Stimulated activated CD4-positive, alpha-beta T cell treated with anti-CD3 and anti-CD28 coated beads, Interleukin-4, amount 100 ng/mL, for 4 hours (primary cell): ENCODE measurements around the gene EPHA4.
A peak's percentile ranks its signal among the peaks of the same experiment; 100 is the strongest.

Experiments used
- DNase-seq, 2 experiments: peaks; one replicate each; pipeline ENCODE4 v3.0.0-alpha.2; 2020

EPHA4 gene

DNA sequence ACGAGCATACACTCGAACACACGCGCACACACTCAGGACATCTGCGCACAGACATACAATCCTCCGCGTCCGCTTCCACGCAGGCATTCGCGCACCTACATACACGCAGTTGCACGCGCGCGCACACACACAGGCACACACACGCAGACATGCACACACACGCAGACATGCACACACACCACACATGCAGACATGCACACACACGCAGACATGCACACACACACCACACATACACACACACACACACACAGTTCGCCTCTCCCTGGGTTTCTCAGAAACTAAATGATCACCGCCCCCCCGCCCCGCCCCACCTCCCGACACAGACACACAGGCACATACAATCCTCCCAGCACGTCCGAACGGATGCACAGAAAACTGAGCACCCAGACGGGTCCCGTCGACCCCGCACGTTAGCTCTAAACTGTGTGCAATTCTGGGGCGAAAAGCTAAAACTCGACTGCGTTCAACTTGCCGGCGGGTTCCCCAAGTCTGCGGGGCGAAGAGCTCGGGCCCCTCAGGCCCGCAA, 1.0 kb downstream of the EPHA4 start:
- peak; percentile 16 to 23 for DNase-seq

- DNase-seq: peak in 1 of 2 experiments; percentile 1
Observed at GRCh38 chr2:221570321-221570935, 1.7 kb downstream of the EPHA4 start.

DNA sequence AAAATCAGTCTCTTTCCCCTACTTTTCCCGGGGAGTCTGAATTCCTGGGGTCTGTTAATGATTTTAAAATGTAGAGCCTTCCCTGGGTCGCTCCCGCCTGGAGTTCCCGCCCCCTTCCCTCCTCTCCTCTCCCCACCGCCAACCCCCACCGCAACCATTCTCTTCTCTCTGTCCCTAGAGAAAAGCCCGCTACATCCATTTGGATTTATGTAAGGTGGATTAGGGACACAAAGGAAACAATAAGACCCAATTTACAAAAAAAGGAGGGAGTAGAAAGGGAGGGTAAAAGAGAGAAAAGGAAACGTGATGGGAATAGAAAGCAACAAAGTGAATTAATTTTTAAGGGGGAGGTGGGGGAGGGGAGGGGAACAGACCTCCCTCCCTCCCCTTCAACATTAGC, 2.2 kb downstream of the EPHA4 start:
- DNase-seq: no peak

GRCh38 chr2:221569425-221569845, 2.7 kb downstream of the EPHA4 start:
- no peak for DNase-seq

DNA sequence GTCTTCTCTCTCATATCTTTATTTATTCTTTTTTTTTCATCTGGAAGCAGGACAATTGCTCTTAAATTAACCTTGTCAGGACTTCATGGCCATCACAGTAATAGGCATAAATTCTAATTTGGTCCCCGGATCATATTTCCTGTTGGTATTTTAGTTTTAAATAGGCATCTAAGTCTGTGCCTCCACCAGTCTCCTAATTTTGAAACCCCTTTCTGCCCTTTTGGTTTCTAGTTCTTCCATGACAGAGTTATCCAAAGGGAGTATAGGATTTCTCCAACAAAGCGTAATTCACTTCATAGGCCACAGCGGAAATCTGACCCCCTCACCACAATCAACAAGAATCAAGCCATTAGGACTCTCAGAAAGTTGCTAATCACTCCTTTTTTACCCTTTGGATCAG, 3.8 kb downstream of the EPHA4 start:
- no peak for DNase-seq

DNA sequence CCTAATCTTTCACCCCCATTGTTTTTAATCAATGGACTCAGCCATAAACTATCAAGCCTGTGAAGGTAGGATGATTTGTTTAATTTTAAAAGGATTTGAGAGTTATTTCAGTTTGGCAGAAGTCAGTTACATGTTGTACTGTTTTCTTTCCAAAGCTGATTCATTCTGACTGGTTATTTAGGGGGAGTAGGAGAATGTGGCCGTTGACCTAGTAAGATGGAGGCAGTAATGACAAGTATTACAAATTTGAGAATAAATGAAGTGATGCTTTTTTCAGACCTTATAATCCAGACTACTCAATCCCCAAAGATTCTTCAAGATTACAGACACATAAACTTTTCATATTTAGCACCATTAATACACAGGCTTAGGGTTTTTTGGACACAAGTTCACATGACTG, 4.3 kb downstream of the EPHA4 start:
- DNase-seq: no peak

- no peak for DNase-seq
Observed at GRCh38 chr2:221567231-221567760, 4.8 kb downstream of the EPHA4 start.

DNA sequence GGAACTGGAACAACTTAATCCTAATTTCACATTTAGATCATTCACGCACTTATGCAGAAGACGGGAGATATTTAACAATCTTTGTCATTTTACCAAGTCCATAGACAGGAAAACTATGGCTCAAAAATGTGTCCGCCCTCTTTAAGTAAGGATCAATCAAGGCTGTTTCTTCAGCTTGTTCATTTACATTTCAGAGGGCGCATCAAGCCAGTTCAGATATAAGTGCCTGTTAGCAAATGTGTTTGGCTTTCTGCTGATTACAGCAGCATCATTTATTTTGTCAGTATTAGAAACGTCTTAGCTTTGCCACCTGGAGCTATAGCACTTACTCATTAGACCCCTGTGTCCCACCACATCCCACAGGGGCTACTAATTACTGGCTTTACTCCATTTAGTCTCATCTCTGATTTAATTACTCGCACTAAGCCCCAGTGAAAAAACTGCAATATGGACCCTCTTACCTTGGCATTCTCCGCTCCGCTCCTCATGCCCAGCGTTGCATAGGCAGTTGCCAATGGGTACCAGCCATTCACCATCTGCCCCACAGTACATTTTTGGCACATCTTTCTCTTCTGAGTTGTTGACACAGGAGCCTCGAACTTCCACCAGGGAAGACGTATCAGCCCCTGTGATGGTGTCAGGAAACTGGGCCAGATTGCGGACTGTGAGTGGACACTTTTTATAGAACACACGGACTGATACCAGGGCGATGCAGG, 8.7 kb downstream of the EPHA4 start:
- no peak for DNase-seq

- DNase-seq: no peak
Observed at GRCh38 chr2:221562226-221562625, 9.9 kb downstream of the EPHA4 start.

- DNase-seq: no peak
Observed at GRCh38 chr2:221561770-221562169, 10.3 kb downstream of the EPHA4 start.

DNA sequence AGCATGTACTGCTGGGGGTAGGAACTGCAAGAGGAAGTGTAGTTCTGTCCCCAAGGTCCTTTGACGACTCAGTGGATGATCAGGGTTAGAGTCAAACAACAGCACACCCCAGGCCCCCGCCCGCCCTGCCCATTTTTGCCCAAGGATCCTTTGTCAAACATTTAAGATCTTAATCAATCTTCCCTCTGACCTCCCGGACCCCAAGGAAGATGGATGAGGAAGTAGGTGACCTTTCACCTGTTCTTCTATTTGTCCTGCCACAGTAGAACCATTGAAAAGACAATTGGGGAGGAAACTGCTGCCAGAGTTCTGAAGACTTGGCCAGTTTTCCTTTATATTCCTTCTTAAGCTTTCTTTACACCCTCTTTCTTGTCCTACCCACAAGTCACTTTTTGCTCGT, 12.1 kb downstream of the EPHA4 start:
- no peak for DNase-seq

- DNase-seq: no peak
Observed at GRCh38 chr2:221558107-221558506, 14.0 kb downstream of the EPHA4 start.

GRCh38 chr2:221555494-221555846, 16.6 kb downstream of the EPHA4 start:
- no peak for DNase-seq

- DNase-seq: no peak
Observed at GRCh38 chr2:221554769-221555493, 17.2 kb downstream of the EPHA4 start.

DNA sequence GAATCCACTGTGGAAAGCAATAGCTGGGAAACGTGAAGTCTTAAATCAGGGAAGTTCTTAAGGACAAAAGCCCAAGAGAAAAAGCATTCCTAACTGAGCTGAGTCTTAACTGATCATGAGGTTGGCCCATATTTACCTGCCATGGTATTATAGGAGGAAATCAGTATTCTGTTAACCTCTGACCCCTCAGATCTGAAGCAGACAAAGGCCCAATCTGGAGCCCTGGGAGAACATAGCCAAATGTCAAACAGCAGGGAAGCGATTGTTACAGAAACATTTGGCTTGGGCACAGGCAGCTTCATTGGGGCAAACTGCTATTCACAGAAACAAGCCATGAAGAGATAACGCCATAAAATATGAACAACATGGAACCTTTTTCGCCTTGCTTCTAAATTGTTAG, 18.8 kb downstream of the EPHA4 start:
- no peak for DNase-seq

DNA sequence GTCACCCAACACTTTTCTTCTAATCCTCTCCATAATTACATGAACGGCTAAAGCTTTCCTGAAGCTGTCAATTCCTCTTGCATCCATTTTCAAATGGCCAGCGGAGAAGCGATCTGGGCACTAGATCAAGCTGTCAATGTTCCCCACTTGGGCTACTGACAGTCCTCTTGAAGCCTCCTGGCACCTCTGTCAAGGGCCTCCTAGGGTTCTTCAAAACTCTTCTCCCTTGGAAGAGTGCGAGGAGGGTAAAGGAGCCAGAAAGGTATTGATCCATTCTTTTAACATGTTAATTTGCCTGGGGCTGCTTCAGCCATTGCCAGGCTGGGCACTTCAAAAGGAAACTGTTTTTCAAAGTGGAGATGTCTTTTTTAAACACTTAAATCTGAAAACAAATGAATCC, 19.8 kb downstream of the EPHA4 start:
- DNase-seq: no peak

- DNase-seq: no peak
Observed at GRCh38 chr2:221551864-221552263, 20.2 kb downstream of the EPHA4 start.

- DNase-seq: no peak
Observed at GRCh38 chr2:221549143-221549542, 23.0 kb downstream of the EPHA4 start.

DNA sequence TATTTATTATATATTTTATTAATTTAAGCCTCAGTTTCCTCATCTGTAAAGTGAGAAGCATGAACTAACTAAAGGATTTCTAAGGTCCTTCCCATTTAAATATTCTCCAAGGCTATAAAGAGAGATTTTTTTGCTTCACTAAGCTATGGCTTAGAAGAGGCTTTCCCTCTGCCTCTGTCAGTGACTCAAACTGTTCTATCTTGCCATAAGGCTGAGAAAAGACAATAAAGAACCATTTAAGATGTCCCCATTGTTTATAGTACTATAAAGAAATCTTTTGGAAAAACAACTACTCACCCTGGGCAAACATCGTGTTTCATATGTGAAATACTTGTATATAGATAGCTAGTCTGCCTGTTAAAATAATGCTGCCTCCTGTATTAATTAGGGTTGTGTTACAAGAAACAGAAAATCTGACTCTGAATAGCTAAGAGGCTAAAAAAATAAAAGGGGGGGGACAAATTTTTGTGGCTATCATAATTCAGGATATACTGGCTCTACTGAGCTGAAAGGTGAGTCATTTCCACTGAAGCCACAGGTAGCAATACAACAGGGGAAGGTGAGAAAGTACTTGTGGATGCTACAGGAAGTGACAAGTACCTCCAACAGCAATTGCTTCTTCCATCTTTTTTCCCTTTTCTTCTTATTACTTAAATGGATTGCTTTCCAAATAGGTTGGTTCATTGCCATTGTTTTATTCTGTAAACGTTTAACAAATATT, 25.4 kb downstream of the EPHA4 start:
- no peak for DNase-seq

DNA sequence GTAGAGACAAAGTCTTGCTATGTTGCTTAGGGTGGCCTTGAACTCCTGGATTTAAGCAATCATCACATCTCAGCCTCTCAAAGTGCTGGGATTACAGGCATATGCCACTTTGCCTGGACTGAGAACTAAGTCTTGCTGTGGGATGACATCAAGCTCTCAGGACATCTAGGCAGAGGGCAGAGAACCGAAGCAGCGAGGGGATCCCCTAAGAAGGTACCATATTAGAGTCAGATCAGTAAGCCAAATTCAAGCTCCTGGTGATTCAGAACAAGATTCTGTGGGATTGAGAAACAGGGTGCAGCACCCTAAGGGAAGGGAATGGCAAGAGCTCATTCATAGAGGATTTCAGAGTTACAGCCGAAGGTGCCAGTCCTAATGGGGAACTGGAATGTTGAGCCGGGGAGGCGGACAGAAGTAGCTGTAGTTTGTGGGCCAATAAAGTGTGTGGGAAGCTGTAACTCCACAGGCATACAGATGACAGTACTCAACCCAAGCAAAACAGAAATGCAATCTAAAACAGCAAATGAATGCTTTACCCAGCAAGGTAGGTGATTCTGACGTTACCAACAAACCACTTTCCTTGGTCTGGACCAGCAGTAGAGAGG, 30.9 kb downstream of the EPHA4 start:
- DNase-seq: no peak

DNA sequence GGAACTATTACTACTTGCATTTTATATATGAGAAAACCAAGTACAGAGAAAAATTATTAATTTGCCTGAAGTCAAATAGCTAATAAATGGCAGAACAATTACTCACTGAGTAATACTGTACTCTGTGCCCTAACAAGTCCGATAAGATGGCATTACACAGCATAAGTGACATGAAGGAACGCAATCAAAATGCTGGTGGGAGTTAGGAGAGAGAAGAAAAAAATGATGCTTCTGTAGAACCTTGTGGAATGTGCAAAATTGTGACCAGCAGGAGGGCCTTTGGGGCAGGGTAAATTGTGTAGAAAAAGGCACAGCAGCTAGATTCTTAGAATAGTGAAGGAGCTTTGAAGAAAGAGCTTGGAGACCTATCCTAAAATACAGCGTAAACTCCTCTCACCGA, 32.9 kb downstream of the EPHA4 start:
- no peak for DNase-seq

DNA sequence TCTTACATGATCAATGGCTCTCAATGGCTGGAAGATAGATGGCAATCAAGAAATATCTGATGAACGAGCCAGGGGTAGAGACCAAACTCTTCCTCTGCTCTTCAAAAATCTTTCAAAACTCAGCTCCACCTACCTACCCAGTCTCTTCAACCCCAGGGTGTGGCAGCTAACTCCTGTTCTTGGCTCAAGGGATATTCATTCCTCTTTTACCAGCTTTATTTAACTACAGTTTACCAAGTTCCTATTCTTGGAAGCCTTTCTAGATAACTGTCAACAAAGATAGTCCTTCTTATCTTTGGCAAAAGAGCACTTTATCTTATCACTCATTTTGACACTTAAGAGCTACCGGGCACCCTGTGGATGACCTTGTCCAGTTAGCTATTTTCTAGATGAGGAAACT, 36.3 kb downstream of the EPHA4 start:
- DNase-seq: no peak

- DNase-seq: no peak
Observed at GRCh38 chr2:221533299-221533698, 38.8 kb downstream of the EPHA4 start.
